Measurements from ENCODE around the gene NAA35.
"Not testable (repeated sequence)": the region's sequence is repeated elsewhere in the genome, so short reads cannot be mapped to it uniquely, and the experiment has no call there.

Gene NAA35

GRCh38 chr9:86027767-86028166 lies 86.8 kb downstream of the NAA35 start:
- DNase-seq (ENCODE audit: low read depth, low spot score) = no peak

GRCh38 chr9:86034863-86035734 lies 94.2 kb downstream of the NAA35 start:
- no peak for DNase-seq (ENCODE audit: low read depth, low spot score)

GRCh38 chr9:86035827-86036440 lies 95.0 kb downstream of the NAA35 start:
- no peak for DNase-seq (ENCODE audit: low read depth, low spot score)

- DNase-seq (ENCODE audit: low read depth, low spot score) = no peak
These were observed 95.6 kb downstream of the NAA35 start for GRCh38 chr9:86036555-86036954.

GRCh38 chr9:86039991-86040860 lies 99.3 kb downstream of the NAA35 start:
- no peak for DNase-seq (ENCODE audit: low read depth, low spot score)

- DNase-seq (ENCODE audit: low read depth, low spot score) = no peak
These were observed 99.9 kb downstream of the NAA35 start for GRCh38 chr9:86040861-86041155.

GRCh38 chr9:86041311-86041741 lies 100.4 kb downstream of the NAA35 start:
- no peak for DNase-seq (ENCODE audit: low read depth, low spot score)

- DNase-seq (ENCODE audit: low read depth, low spot score) = no peak
These were observed 101.4 kb downstream of the NAA35 start for GRCh38 chr9:86042199-86042978.

GRCh38 chr9:86043586-86043985 lies 102.6 kb downstream of the NAA35 start:
- DNase-seq (ENCODE audit: low read depth, low spot score) = no peak

GRCh38 chr9:86043999-86044398 lies 103.1 kb downstream of the NAA35 start:
- DNase-seq (ENCODE audit: low read depth, low spot score) = no peak

GRCh38 chr9:86045654-86046053 lies 104.7 kb downstream of the NAA35 start:
- DNase-seq (ENCODE audit: low read depth, low spot score) = no peak

- no peak for DNase-seq (ENCODE audit: low read depth, low spot score)
These were observed 105.2 kb downstream of the NAA35 start for GRCh38 chr9:86046071-86046636.

GRCh38 chr9:86046930-86047341 lies 106.0 kb downstream of the NAA35 start:
- no peak for DNase-seq (ENCODE audit: low read depth, low spot score)

- no peak for DNase-seq (ENCODE audit: low read depth, low spot score)
These were observed 106.4 kb downstream of the NAA35 start for GRCh38 chr9:86047361-86047760.

GRCh38 chr9:86048018-86048742 lies 107.2 kb downstream of the NAA35 start:
- DNase-seq (ENCODE audit: low read depth, low spot score) = not testable (repeated sequence)

- DNase-seq (ENCODE audit: low read depth, low spot score) = no peak
These were observed 111.9 kb downstream of the NAA35 start for GRCh38 chr9:86052556-86053468.

GRCh38 chr9:86054695-86055094 lies 113.7 kb downstream of the NAA35 start:
- no peak for DNase-seq (ENCODE audit: low read depth, low spot score)

GRCh38 chr9:86057491-86057890 lies 116.5 kb downstream of the NAA35 start:
- no peak for DNase-seq (ENCODE audit: low read depth, low spot score)

GRCh38 chr9:86061972-86062739 lies 121.2 kb downstream of the NAA35 start:
- no peak for DNase-seq (ENCODE audit: low read depth, low spot score)

Measured in activated CD4-positive, CD25-positive, alpha-beta regulatory T cell treated with anti-CD3 and anti-CD28 coated beads, Interleukin-2, amount 50 U/mL, for 16 hours (primary cell).